Esophagus squamous epithelium (tissue), 4 donors: ENCODE measurements around the gene LSMEM2.

Source experiments
- CTCF ChIP-seq, 6 experiments: fragments of 450-650 bp in 4 of 6; fragments of 200-600 bp in 2 of 6; sonication (generic) in 2 of 6; IDR thresholded peaks; one replicate each; pipeline ENCODE4 v1.5.1; 2016 to 2019; ENCODE audit warnings: antibody characterized with exemption in 6 of 6, mild to moderate bottlenecking in 4 of 6, moderate library complexity in 4 of 6
- POLR2A ChIP-seq, 4 donors: fragments of 450-650 bp; IDR thresholded peaks; one replicate each; pipeline ENCODE4 v1.6.1; 2017; ENCODE audit warnings: antibody characterized with exemption in 4 of 4, mild to moderate bottlenecking in 4 of 4, moderate library complexity in 3 of 4

GRCh38 chr3:50270422-50271224, 8.3 kb upstream of the LSMEM2 start:
- TF ChIP-seq POLR2A (IDR thresholded peaks at IDR 0.05) (no peak), CTCF (IDR thresholded peaks at IDR 0.05) (no peak)
